CD4-positive, alpha-beta T cell treated with Interleukin-6 for 4 hours (primary cell): ENCODE results near the gene PELI2.

Experiments used
- DNase-seq: peaks from one replicate; pipeline ENCODE4 v3.0.0-alpha.2; 2020; ENCODE audit warnings: mixed read lengths

Gene PELI2

GRCh38 chr14:56262530-56262929 is 144.3 kb downstream of the PELI2 start:
- no peak for DNase-seq

- no peak for DNase-seq
Observed at GRCh38 chr14:56268039-56268438, 149.8 kb downstream of the PELI2 start.

GRCh38 chr14:56268673-56269072 is 150.5 kb downstream of the PELI2 start:
- DNase-seq = no peak

- DNase-seq = no peak
Observed at GRCh38 chr14:56270921-56271320, 152.7 kb downstream of the PELI2 start.

GRCh38 chr14:56271970-56272369 is 153.8 kb downstream of the PELI2 start:
- DNase-seq = no peak

- no peak for DNase-seq
Observed at GRCh38 chr14:56273155-56273554, 154.9 kb downstream of the PELI2 start.

GRCh38 chr14:56273951-56274350 is 155.7 kb downstream of the PELI2 start:
- DNase-seq = no peak

- DNase-seq = no peak
Observed at GRCh38 chr14:56274556-56274955, 156.3 kb downstream of the PELI2 start.

GRCh38 chr14:56276108-56276507 is 157.9 kb downstream of the PELI2 start:
- DNase-seq = no peak

GRCh38 chr14:56278383-56278782 is 160.2 kb downstream of the PELI2 start:
- DNase-seq = no peak

GRCh38 chr14:56280843-56281242 is 162.6 kb downstream of the PELI2 start:
- DNase-seq = no peak

- DNase-seq = no peak
Observed at GRCh38 chr14:56282179-56282578, 164.0 kb downstream of the PELI2 start.

GRCh38 chr14:56284641-56285040 is 166.4 kb downstream of the PELI2 start:
- DNase-seq = no peak

GRCh38 chr14:56289155-56289554 is 170.9 kb downstream of the PELI2 start:
- no peak for DNase-seq

- no peak for DNase-seq
Observed at GRCh38 chr14:56290195-56290594, 172.0 kb downstream of the PELI2 start.

GRCh38 chr14:56292970-56293369 is 174.8 kb downstream of the PELI2 start:
- no peak for DNase-seq

- DNase-seq = no peak
Observed at GRCh38 chr14:56293506-56293905, 175.3 kb downstream of the PELI2 start.

- no peak for DNase-seq
Observed at GRCh38 chr14:56294128-56294527, 175.9 kb downstream of the PELI2 start.

- DNase-seq = no peak
Observed at GRCh38 chr14:56295743-56296142, 177.5 kb downstream of the PELI2 start.

- DNase-seq = no peak
Observed at GRCh38 chr14:56297449-56297848, 179.2 kb downstream of the PELI2 start.

GRCh38 chr14:56299306-56299984 is 181.2 kb downstream of the PELI2 start:
- DNase-seq = no peak

- DNase-seq = no peak
Observed at GRCh38 chr14:56300495-56300894, 182.3 kb downstream of the PELI2 start.

GRCh38 chr14:56304456-56304855 is 186.2 kb downstream of the PELI2 start:
- no peak for DNase-seq

- no peak for DNase-seq
Observed at GRCh38 chr14:56309198-56309597, 191.0 kb downstream of the PELI2 start.

GRCh38 chr14:56310643-56311042 is 192.4 kb downstream of the PELI2 start:
- no peak for DNase-seq
